ENCODE measurements around the gene VPS39. TPM values are rescaled to one million over a fixed set of nuclear protein-coding genes. Genes with fewer than 3 reads are reported as not detected.

VPS39 gene
- total and polyA plus RNA-seq, 2 experiments from 2014 or later = 28.8 to 43.9 TPM

- H3K27me3 ChIP-seq = no peaks in the 10 kb centered on the region
- DNase-seq (ENCODE audit: low spot score) = no peak
- H3K79me2 ChIP-seq = no peaks in the 10 kb centered on the region
- no peak overlapping the region for H2AFZ ChIP-seq
- TF ChIP-seq EZH2phosphoT487 (IDR thresholded peaks at IDR 0.05; ENCODE audit: low read depth, severe bottlenecking, unreplicated experiment) = no peak
- TF ChIP-seq EZH2 (IDR thresholded peaks at IDR 0.05; ENCODE audit: borderline replicate concordance) = no peak
- no peak for TF ChIP-seq CTCF (IDR thresholded peaks at IDR 0.05; ENCODE audit: poor library complexity)
- no peak overlapping the region for H3K4me3 ChIP-seq
- H3K4me1 ChIP-seq (ENCODE audit: insufficient read depth) = peaks cover 5% of the 10 kb centered on the region
- H3K27ac ChIP-seq = no peak overlapping the region
- H3K9me2 ChIP-seq (replicated peaks; ENCODE audit: insufficient read depth) = no peaks in the 10 kb centered on the region
- H3K9me3 ChIP-seq (ENCODE audit: low read depth) = no peaks in the 10 kb centered on the region
- WGBS (ENCODE audit: low lambda C conversion rate, missing lambda C conversion rate) = 75% methylated on average over 4 of the region's 4 CpGs
- H3K4me2 ChIP-seq = no peak overlapping the region
- no peaks in the 10 kb centered on the region for H3K36me3 ChIP-seq (replicated peaks; ENCODE audit: insufficient read depth, low read depth)
- H4K20me1 ChIP-seq (ENCODE audit: insufficient read depth, poor library complexity, severe bottlenecking) = no peaks in the 10 kb centered on the region
Observed at GRCh38 chr15:42151736-42152135, 56.4 kb downstream of the VPS39 start.

GRCh38 chr15:42151141-42151561 lies 57.0 kb downstream of the VPS39 start:
- H4K20me1 ChIP-seq (ENCODE audit: insufficient read depth, poor library complexity, severe bottlenecking) = no peaks in the 10 kb centered on the region
- H3K27me3 ChIP-seq = no peaks in the 10 kb centered on the region
- DNase-seq (ENCODE audit: low spot score) = no peak
- 88% methylated on average over 10 of the region's 10 CpGs for WGBS (ENCODE audit: low lambda C conversion rate, missing lambda C conversion rate)
- no peak overlapping the region for H3K27ac ChIP-seq
- no peak overlapping the region for H3K4me2 ChIP-seq
- H3K36me3 ChIP-seq (replicated peaks; ENCODE audit: insufficient read depth, low read depth) = no peaks in the 10 kb centered on the region
- no peaks in the 10 kb centered on the region for H3K9me2 ChIP-seq (replicated peaks; ENCODE audit: insufficient read depth)
- no peak overlapping the region for H2AFZ ChIP-seq
- no peaks in the 10 kb centered on the region for H3K9me3 ChIP-seq (ENCODE audit: low read depth)
- H3K4me1 ChIP-seq (ENCODE audit: insufficient read depth) = peaks cover 2% of the 10 kb centered on the region
- TF ChIP-seq CTCF (IDR thresholded peaks at IDR 0.05; ENCODE audit: poor library complexity) (no peak), EZH2phosphoT487 (IDR thresholded peaks at IDR 0.05; ENCODE audit: low read depth, severe bottlenecking, unreplicated experiment) (no peak), EZH2 (IDR thresholded peaks at IDR 0.05; ENCODE audit: borderline replicate concordance) (no peak)
- no peaks in the 10 kb centered on the region for H3K79me2 ChIP-seq
- no peak overlapping the region for H3K4me3 ChIP-seq

- Histone ChIP-seq H3K4me3 (no peak overlapping the region), H3K27ac (no peak overlapping the region), H3K4me1 (ENCODE audit: insufficient read depth) (no peaks in the 10 kb centered on the region), H3K79me2 (no peaks in the 10 kb centered on the region), H3K9me2 (replicated peaks; ENCODE audit: insufficient read depth) (no peaks in the 10 kb centered on the region), H2AFZ (no peak overlapping the region), H3K36me3 (replicated peaks; ENCODE audit: insufficient read depth, low read depth) (no peaks in the 10 kb centered on the region), H3K4me2 (no peak overlapping the region), H3K27me3 (no peaks in the 10 kb centered on the region), H3K9me3 (ENCODE audit: low read depth) (no peaks in the 10 kb centered on the region), H4K20me1 (ENCODE audit: insufficient read depth, poor library complexity, severe bottlenecking) (no peaks in the 10 kb centered on the region)
- WGBS (ENCODE audit: low lambda C conversion rate, missing lambda C conversion rate) = 90% methylated on average over 17 of the region's 17 CpGs
- TF ChIP-seq CTCF (IDR thresholded peaks at IDR 0.05; ENCODE audit: poor library complexity) (no peak), EZH2 (IDR thresholded peaks at IDR 0.05; ENCODE audit: borderline replicate concordance) (no peak), EZH2phosphoT487 (IDR thresholded peaks at IDR 0.05; ENCODE audit: low read depth, severe bottlenecking, unreplicated experiment) (no peak)
- no peak for DNase-seq (ENCODE audit: low spot score)
Observed at GRCh38 chr15:42150219-42150970, 57.7 kb downstream of the VPS39 start.

Measured in hepatocyte (in vitro differentiated cells).